IMR-90 (cell line): Measurements from ENCODE around the gene KRTAP10-6. TPM values are rescaled to one million over a fixed set of nuclear protein-coding genes. Genes with fewer than 3 reads are reported as not detected.

Source experiments
- ATAC-seq: fragments of 200-7000 bp; cut with Tn5 transposase; 2 replicates; pipeline ENCODE4 v1.9.1; 2020; ENCODE audit warnings: low read depth, mild to moderate bottlenecking, moderate library complexity
- BruUV-seq: library from RNA; stranded (reverse); fragments of 400-500 nt; replicated peaks from 2 replicates; lab custom pipeline; 2021; lab: Mats Ljungman, UMichigan
- CTCF ChIA-PET: fragments of 300-600 bp; formaldehyde crosslinking; extraction: SDS; loops from one replicate; lab custom pipeline; 2021; ENCODE audit warnings: antibody characterized with exemption; lab: Yijun Ruan, JAX
- POLR2A ChIA-PET: fragments of 300-600 bp; sonication (Branson Sonifier 250); formaldehyde crosslinking; loops from one replicate; lab custom pipeline; 2022; ENCODE audit warnings: antibody characterized with exemption; ENCODE audit not compliant: unreplicated experiment; lab: Charles Lee
- DNase-seq: peaks from one replicate; pipeline ENCODE4 v3.0.0; 2013
- H2AFZ ChIP-seq: replicated peaks from 2 replicates; pipeline ENCODE3; 2013; ENCODE audit warnings: low read length, mild to moderate bottlenecking; ENCODE audit not compliant: poor library complexity
- H2AK5ac ChIP-seq: 2 replicates; pipeline ENCODE4 v1.6.1; 2013; ENCODE audit warnings: low read depth, low read length, inconsistent platforms
- H2AK9ac ChIP-seq: replicated peaks from 2 replicates; pipeline ENCODE3; 2013; ENCODE audit warnings: mild to moderate bottlenecking, low read depth, low read length, moderate library complexity; ENCODE audit not compliant: poor library complexity
- H2BK120ac ChIP-seq: 2 replicates; pipeline ENCODE4 v1.6.1; 2013; ENCODE audit warnings: low read depth, low read length, inconsistent platforms
- H2BK15ac ChIP-seq: 3 replicates; pipeline ENCODE4 v1.6.1; 2013; ENCODE audit warnings: low read depth, low read length, inconsistent platforms
- H2BK20ac ChIP-seq: 2 replicates; pipeline ENCODE4 v1.6.1; 2013; ENCODE audit warnings: low read depth, mild to moderate bottlenecking, inconsistent platforms, low read length, moderate library complexity
- H2BK5ac ChIP-seq: 2 replicates; pipeline ENCODE4 v1.6.1; 2013; ENCODE audit warnings: mild to moderate bottlenecking, low read depth, low read length, inconsistent platforms; ENCODE audit not compliant: poor library complexity, severe bottlenecking
- H3K14ac ChIP-seq: replicated peaks from 2 replicates; pipeline ENCODE4 v1.6.1; 2013; ENCODE audit warnings: low read depth, low read length, inconsistent platforms
- H3K18ac ChIP-seq: 2 replicates; pipeline ENCODE4 v1.6.1; 2013; ENCODE audit warnings: low read depth, low read length, control low read depth
- H3K23ac ChIP-seq: 2 replicates; pipeline ENCODE4 v1.6.1; 2013; ENCODE audit warnings: low read depth, low read length, inconsistent platforms
- H3K27ac ChIP-seq: 2 replicates; pipeline ENCODE4 v1.5.1; 2013; ENCODE audit warnings: mild to moderate bottlenecking, control low read depth, low read length; ENCODE audit not compliant: insufficient read depth
- H3K27me3 ChIP-seq: 2 replicates; pipeline ENCODE4 v1.6.1; 2013; ENCODE audit warnings: low read length; ENCODE audit not compliant: control insufficient read depth, insufficient read depth
- H3K36me3 ChIP-seq: 2 replicates; pipeline ENCODE4 v1.6.1; 2013; ENCODE audit warnings: low read length, mixed read lengths; ENCODE audit not compliant: control insufficient read depth, insufficient read depth
- H3K4ac ChIP-seq: 2 replicates; pipeline ENCODE4 v1.6.1; 2013; ENCODE audit warnings: low read depth, low read length, inconsistent platforms
- H3K4me1 ChIP-seq: 2 replicates; pipeline ENCODE4 v1.6.1; 2013; ENCODE audit warnings: low read length, mixed read lengths; ENCODE audit not compliant: control insufficient read depth, insufficient read depth
- H3K4me2 ChIP-seq: 2 replicates; pipeline ENCODE4 v1.6.1; 2013; ENCODE audit warnings: low read depth, mild to moderate bottlenecking, control low read depth, low read length, moderate library complexity
- H3K4me3 ChIP-seq: 2 replicates; pipeline ENCODE4 v1.5.1; 2013; ENCODE audit warnings: low read depth, mild to moderate bottlenecking, control low read depth, low read length, moderate library complexity; ENCODE audit not compliant: insufficient read depth
- H3K56ac ChIP-seq: 2 replicates; pipeline ENCODE4 v1.6.1; 2013; ENCODE audit warnings: low read length, inconsistent platforms; ENCODE audit not compliant: insufficient read depth; ENCODE audit errors: extremely low read depth
- H3K79me1 ChIP-seq, 2 experiments: 2 replicates each; pipeline ENCODE4 v1.6.1; 2013; ENCODE audit warnings: low read length in 2 of 2, inconsistent platforms in 1 of 2, low read depth in 1 of 2
- H3K9ac ChIP-seq: 2 replicates; pipeline ENCODE4 v1.6.1; 2013; ENCODE audit warnings: low read depth, low read length, control low read depth
- H3K9me1 ChIP-seq: 2 replicates; pipeline ENCODE4 v1.6.1; 2013; ENCODE audit warnings: low read length, inconsistent platforms; ENCODE audit not compliant: insufficient read depth
- H3K9me3 ChIP-seq: 2 replicates; pipeline ENCODE4 v1.6.1; 2013; ENCODE audit warnings: low read length; ENCODE audit not compliant: control insufficient read depth, insufficient read depth
- H4K20me1 ChIP-seq: 2 replicates; pipeline ENCODE4 v1.6.1; 2013; ENCODE audit warnings: low read length, inconsistent platforms; ENCODE audit not compliant: insufficient read depth
- H4K5ac ChIP-seq: 2 replicates; pipeline ENCODE4 v1.6.1; 2013; ENCODE audit warnings: mild to moderate bottlenecking, low read depth, low read length, control low read depth
- H4K8ac ChIP-seq, 2 experiments: 2 replicates each; pipeline ENCODE4 v1.6.1; 2013; ENCODE audit warnings: low read depth in 2 of 2, low read length in 2 of 2, control low read depth in 1 of 2, inconsistent platforms in 1 of 2
- H4K91ac ChIP-seq: 2 replicates; pipeline ENCODE4 v1.6.1; 2013; ENCODE audit warnings: low read depth, low read length, inconsistent platforms; ENCODE audit not compliant: insufficient read depth
- CHD1 ChIP-seq: IDR thresholded peaks from 2 replicates; pipeline ENCODE4 v1.6.1; 2012; ENCODE audit warnings: low read depth, low read length, improper control_type of control experiment
- RAD21 ChIP-seq: IDR thresholded peaks from 2 replicates; pipeline ENCODE4 v1.6.1; 2012; ENCODE audit warnings: low read length, improper control_type of control experiment
- RCOR1 ChIP-seq: IDR thresholded peaks from 2 replicates; pipeline ENCODE4 v1.6.1; 2012; ENCODE audit warnings: mild to moderate bottlenecking, low read length, improper control_type of control experiment; ENCODE audit not compliant: insufficient replicate concordance
- WGBS, 2 experiments: methylation state at CpG; one replicate each; pipeline versions ENCODE4 v1.1.5 to v1.1.7; 2013; ENCODE audit warnings: missing lambda C conversion rate in 2 of 2; ENCODE audit not compliant: insufficient read length in 1 of 2; ENCODE audit errors: extremely low coverage in 2 of 2; 5-methylcytosine and 5-hydroxymethylcytosine counted together
- dilution Hi-C: fragments of 300-500 bp; cut with HindIII; formaldehyde crosslinking; loops from one replicate; pipeline ENCODE4 v1.14.3; 2018; ENCODE audit warnings: low sequenced_read_pairs; ENCODE audit not compliant: unreplicated experiment
- in situ Hi-C: fragments of 300-500 bp; cut with MboI; formaldehyde crosslinking; loops from 3 replicates; pipeline ENCODE4 v1.14.3; 2019; ENCODE audit warnings: low sequenced_read_pairs, inconsistent platforms, mixed read lengths
- intact Hi-C: fragments of 100-400 bp; cut with micrococcal nuclease; formaldehyde crosslinking; loops from 2 replicates; pipeline ENCODE4 v1.10.0; 2022
- polyA plus RNA-seq, 3 experiments: library from polyadenylated mRNA; depleted of rRNA; stranded (reverse); fragments of >200 nt; gene quantifications; 2 replicates each; pipeline ENCODE4 v1.2.3, GENCODE V29; 2012; ENCODE audit warnings: low replicate concordance in 1 of 3
- total RNA-seq: library from RNA; depleted of rRNA; stranded (reverse); fragments of >200 nt; gene quantifications from 2 replicates; pipeline ENCODE4 v1.2.3, GENCODE V29; 2012

Gene KRTAP10-6
- total and polyA plus RNA-seq, 2 of the 4 experiments (the other 2 are of a cell fraction): not detected

- H4K91ac ChIP-seq: no peak overlapping the region
- H3K23ac ChIP-seq: no peak overlapping the region
- no peaks in the 10 kb centered on the region for H3K36me3 ChIP-seq
- no peak overlapping the region for H3K14ac ChIP-seq
- H2BK120ac ChIP-seq: no peak overlapping the region
- CTCF ChIA-PET: no interaction called here
- no peaks in the 10 kb centered on the region for H3K9me3 ChIP-seq
- no peak for ATAC-seq
- H2AK5ac ChIP-seq: no peak overlapping the region
- no peak overlapping the region for H2AFZ ChIP-seq
- no peaks in the 10 kb centered on the region for H3K79me1 ChIP-seq
- no peaks in the 10 kb centered on the region for H3K4me1 ChIP-seq
- no peak overlapping the region for H2BK15ac ChIP-seq
- H3K9me1 ChIP-seq: no peaks in the 10 kb centered on the region
- POLR2A ChIA-PET: no interaction called here
- TF ChIP-seq CHD1 (no peak), RAD21 (no peak), RCOR1 (no peak)
- no peak overlapping the region for H3K4ac ChIP-seq
- WGBS, 2 experiments: no CpG with 5 or more reads among the region's 13 CpGs
- H3K18ac ChIP-seq: no peak overlapping the region
- peaks cover 17% of the 10 kb centered on the region for H3K27me3 ChIP-seq
- no peak overlapping the region for H2AK9ac ChIP-seq
- H3K56ac ChIP-seq: no peak overlapping the region
- dilution Hi-C loops: no loop called here
- no peak overlapping the region for H3K4me2 ChIP-seq
- BruUV-seq: no TSS peak
- H4K8ac ChIP-seq: no peak overlapping the region
- H3K9ac ChIP-seq: no peak overlapping the region
- in situ Hi-C loops: no loop called here
- no peak overlapping the region for H3K4me3 ChIP-seq
- H2BK20ac ChIP-seq: no peak overlapping the region
- H4K20me1 ChIP-seq: no peaks in the 10 kb centered on the region
- no peak overlapping the region for H3K27ac ChIP-seq
- H2BK5ac ChIP-seq: no peak overlapping the region
- H4K5ac ChIP-seq: no peak overlapping the region
- DNase-seq: no peak
- intact Hi-C loops: no loop called here
Measured at GRCh38 chr21:44555200-44555875, 37.0 kb downstream of the KRTAP10-6 start.
